OCI-LY7 (cell line): ENCODE measurements around the gene NUP160. TPM values are rescaled to one million over a fixed set of nuclear protein-coding genes. Genes with fewer than 3 reads are reported as not detected.
"Not testable (repeated sequence)": the region's sequence is repeated elsewhere in the genome, so short reads cannot be mapped to it uniquely, and the experiment has no call there.

ENCODE experiments used
- BruUV-seq: library from RNA; stranded (reverse); fragments of 400-500 nt; replicated peaks from 2 replicates; lab custom pipeline; 2021; lab: Mats Ljungman, UMichigan
- CTCF ChIA-PET: fragments of 300-600 bp; sonication (Branson Sonifier 250); formaldehyde crosslinking; loops from one replicate; lab custom pipeline; 2022; ENCODE audit warnings: antibody characterized with exemption; ENCODE audit not compliant: unreplicated experiment; lab: Charles Lee
- POLR2A ChIA-PET: fragments of 300-600 bp; sonication (Branson Sonifier 250); formaldehyde crosslinking; loops from one replicate; lab custom pipeline; 2022; ENCODE audit warnings: antibody characterized with exemption; lab: Charles Lee
- DNase-seq: peaks from one replicate; pipeline ENCODE4 v3.0.0-alpha.2; 2015; ENCODE audit warnings: low spot score
- H2AFZ ChIP-seq: fragments of 200-600 bp; sonication (generic), shearing (Covaris generic); 2 replicates; pipeline ENCODE4 v1.6.1; 2014; ENCODE audit warnings: mild to moderate bottlenecking, antibody characterized with exemption, low read length, moderate library complexity
- H3K27ac ChIP-seq: fragments of 200-600 bp; sonication (generic); 2 replicates; pipeline ENCODE4 v1.5.1; 2014; ENCODE audit warnings: mixed run types, low read depth, mild to moderate bottlenecking, moderate library complexity, low read length, inconsistent platforms; ENCODE audit not compliant: poor library complexity, severe bottlenecking
- H3K36me3 ChIP-seq: fragments of 200-600 bp; sonication (generic); 2 replicates; pipeline ENCODE4 v1.6.1; 2014; ENCODE audit warnings: mild to moderate bottlenecking, antibody characterized with exemption, low read length, moderate library complexity, mixed read lengths; ENCODE audit not compliant: insufficient read depth
- H3K4me1 ChIP-seq: fragments of 200-600 bp; sonication (generic); 2 replicates; pipeline ENCODE4 v1.5.1; 2014; ENCODE audit warnings: mild to moderate bottlenecking, low read length; ENCODE audit not compliant: insufficient read depth, poor library complexity, severe bottlenecking
- H3K4me2 ChIP-seq: fragments of 200-600 bp; sonication (generic); 2 replicates; pipeline ENCODE4 v1.6.1; 2014; ENCODE audit warnings: mild to moderate bottlenecking, low read length
- H3K4me3 ChIP-seq: fragments of 200-600 bp; sonication (generic); 2 replicates; pipeline ENCODE4 v1.5.1; 2014; ENCODE audit warnings: mild to moderate bottlenecking, low read depth, low read length; ENCODE audit not compliant: poor library complexity, severe bottlenecking
- H3K79me2 ChIP-seq: fragments of 200-600 bp; sonication (generic); 2 replicates; pipeline ENCODE4 v1.6.1; 2016; ENCODE audit warnings: low read depth, mild to moderate bottlenecking, low read length, moderate library complexity, mixed read lengths; ENCODE audit not compliant: insufficient read depth
- H3K9me2 ChIP-seq: fragments of 200-600 bp; sonication (generic); 2 replicates; pipeline ENCODE4 v1.6.1; 2016; ENCODE audit warnings: mild to moderate bottlenecking, low read length, mixed read lengths; ENCODE audit not compliant: insufficient read depth
- H3K9me3 ChIP-seq: fragments of 200-600 bp; sonication (generic); 2 replicates; pipeline ENCODE4 v1.6.1; 2014; ENCODE audit warnings: mild to moderate bottlenecking, mixed run types, low read length, mixed read lengths
- H4K20me1 ChIP-seq: fragments of 200-600 bp; sonication (generic); 2 replicates; pipeline ENCODE4 v1.6.1; 2014; ENCODE audit warnings: mild to moderate bottlenecking, antibody characterized with exemption, low read length, moderate library complexity, mixed read lengths; ENCODE audit not compliant: insufficient read depth
- EZH2phosphoT487 ChIP-seq: fragments of 200-600 bp; sonication (generic); IDR thresholded peaks from 2 replicates; pipeline ENCODE4 v1.6.1; 2018; ENCODE audit warnings: low read depth, borderline replicate concordance, mild to moderate bottlenecking, mixed run types, antibody characterized with exemption, low read length, moderate library complexity, mixed read lengths
- intact Hi-C: fragments of 100-400 bp; cut with micrococcal nuclease; formaldehyde crosslinking; loops from one replicate; pipeline ENCODE4 v1.10.0; 2022; ENCODE audit not compliant: unreplicated experiment
- total RNA-seq, 2 experiments: library from RNA; depleted of rRNA in 1 of 2; stranded (reverse); fragments of >200 nt in 1 of 2; shearing (Covaris generic) in 1 of 2; gene quantifications; 2 replicates each; pipeline ENCODE4 v1.2.3, GENCODE V29; 2014 to 2022
- TF ChIP-seq, protein P1 (sequence below): fragments of 200-600 bp; sonication (generic); conservative IDR thresholded peaks from 2 replicates; pipeline ENCODE4 v1.5.1; 2014; ENCODE audit warnings: mild to moderate bottlenecking, antibody characterized with exemption, low read length, moderate library complexity, mixed read lengths

The NUP160 gene
- total RNA-seq, 2 experiments from 2014 or later: 32.0 to 70.6 TPM

- H3K4me2 ChIP-seq: peak overlapping the region; percentile 66
- CTCF ChIA-PET: no interaction called here
- H3K9me2 ChIP-seq: no peaks in the 10 kb centered on the region
- peaks cover 53% of the 10 kb centered on the region for H3K36me3 ChIP-seq
- POLR2A ChIA-PET: interaction anchor here (0.6 to 1.1 kb wide), 3 partner anchors 15 to 359 kb away, joined by 3 read pairs; no protein-coding TSS in a partner anchor
- TSS peak; percentile 73 for BruUV-seq
- no peak for TF ChIP-seq EZH2phosphoT487
- TF ChIP-seq, protein P1, sequence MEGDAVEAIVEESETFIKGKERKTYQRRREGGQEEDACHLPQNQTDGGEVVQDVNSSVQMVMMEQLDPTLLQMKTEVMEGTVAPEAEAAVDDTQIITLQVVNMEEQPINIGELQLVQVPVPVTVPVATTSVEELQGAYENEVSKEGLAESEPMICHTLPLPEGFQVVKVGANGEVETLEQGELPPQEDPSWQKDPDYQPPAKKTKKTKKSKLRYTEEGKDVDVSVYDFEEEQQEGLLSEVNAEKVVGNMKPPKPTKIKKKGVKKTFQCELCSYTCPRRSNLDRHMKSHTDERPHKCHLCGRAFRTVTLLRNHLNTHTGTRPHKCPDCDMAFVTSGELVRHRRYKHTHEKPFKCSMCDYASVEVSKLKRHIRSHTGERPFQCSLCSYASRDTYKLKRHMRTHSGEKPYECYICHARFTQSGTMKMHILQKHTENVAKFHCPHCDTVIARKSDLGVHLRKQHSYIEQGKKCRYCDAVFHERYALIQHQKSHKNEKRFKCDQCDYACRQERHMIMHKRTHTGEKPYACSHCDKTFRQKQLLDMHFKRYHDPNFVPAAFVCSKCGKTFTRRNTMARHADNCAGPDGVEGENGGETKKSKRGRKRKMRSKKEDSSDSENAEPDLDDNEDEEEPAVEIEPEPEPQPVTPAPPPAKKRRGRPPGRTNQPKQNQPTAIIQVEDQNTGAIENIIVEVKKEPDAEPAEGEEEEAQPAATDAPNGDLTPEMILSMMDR: no peak
- H3K27ac ChIP-seq: no peak overlapping the region
- intact Hi-C loops: loop anchor here (10.0 kb wide), 2 partner anchors 160 to 250 kb away; no protein-coding TSS in a partner anchor
- peaks cover 18% of the 10 kb centered on the region for H3K4me1 ChIP-seq
- no peaks in the 10 kb centered on the region for H3K9me3 ChIP-seq
- peak overlapping the region; percentile 86 for H3K4me3 ChIP-seq
- peaks cover 58% of the 10 kb centered on the region for H3K79me2 ChIP-seq
- DNase-seq: peak; percentile 35
- peaks cover 14% of the 10 kb centered on the region for H4K20me1 ChIP-seq
- H2AFZ ChIP-seq: no peak overlapping the region
Observed at GRCh38 chr11:47765086-47765485, 83.1 kb downstream of the NUP160 start.

DNA sequence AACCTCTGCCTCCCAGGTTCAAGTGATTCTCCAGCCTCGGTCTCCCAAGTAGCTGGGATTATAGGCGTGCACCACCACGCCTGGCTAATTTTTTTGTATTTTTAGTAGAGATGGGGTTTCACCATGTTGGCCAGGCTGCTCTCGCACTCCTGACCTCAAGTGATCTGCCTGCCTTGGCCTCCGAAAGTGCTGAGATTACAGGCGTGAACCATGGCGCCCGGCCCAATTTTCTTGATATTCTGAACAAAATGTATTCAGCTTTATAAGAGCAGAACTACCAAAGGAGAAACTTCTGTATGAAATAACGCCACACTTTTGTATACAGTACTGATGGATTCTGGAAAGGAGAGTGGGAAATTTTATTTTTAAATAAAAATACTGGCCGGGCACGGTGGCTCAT, 88.9 kb downstream of the NUP160 start:
- CTCF ChIA-PET, H4K20me1 ChIP-seq, H3K4me1 ChIP-seq, H3K4me2 ChIP-seq, H3K9me2 ChIP-seq, H2AFZ ChIP-seq, DNase-seq, H3K4me3 ChIP-seq, intact Hi-C loops, BruUV-seq, H3K27ac ChIP-seq, H3K9me3 ChIP-seq: not testable (repeated sequence)
- Histone ChIP-seq H3K36me3 (peaks cover 95% of the 10 kb centered on the region), H3K79me2 (peaks cover 50% of the 10 kb centered on the region)
- POLR2A ChIA-PET: interaction anchor here (0.7 to 1.2 kb wide), 2 partner anchors 12 to 14 kb away, joined by 3 read pairs; no protein-coding TSS in a partner anchor

GRCh38 chr11:47756208-47756607, 91.9 kb downstream of the NUP160 start:
- no peak overlapping the region for H2AFZ ChIP-seq
- peaks cover 28% of the 10 kb centered on the region for H3K79me2 ChIP-seq
- H3K4me3 ChIP-seq: no peak overlapping the region
- ChIA-PET POLR2A (interaction anchor here (0.9 kb wide), 1 partner anchor 10 kb away, joined by 3 read pairs; no protein-coding TSS in a partner anchor), CTCF (no interaction called here)
- H3K9me3 ChIP-seq: 0 out of 2 replicates have a peak, but pooled peaks cover 3% of the 10 kb centered on the region
- intact Hi-C loops: no loop called here
- H3K4me1 ChIP-seq: no peaks in the 10 kb centered on the region
- no peak overlapping the region for H3K4me2 ChIP-seq
- peaks cover 95% of the 10 kb centered on the region for H3K36me3 ChIP-seq
- no peaks in the 10 kb centered on the region for H3K9me2 ChIP-seq
- no TSS peak for BruUV-seq
- no peak overlapping the region for H3K27ac ChIP-seq
- TF ChIP-seq, protein P1: no peak
- TF ChIP-seq EZH2phosphoT487: no peak
- DNase-seq: no peak
- 0 out of 2 replicates have a peak, but pooled peaks cover 4% of the 10 kb centered on the region for H4K20me1 ChIP-seq
